22Rv1 (cell line): ENCODE measurements around the gene FGFR4.

Experiments used
- ZFX ChIP-seq: fragments of 450-650 bp; IDR thresholded peaks from 2 replicates; pipeline ENCODE4 v1.6.1; 2017; ENCODE audit warnings: antibody characterized with exemption, borderline replicate concordance
- TF ChIP-seq, protein P1 (sequence below): fragments of 450-650 bp; IDR thresholded peaks from 2 replicates; pipeline ENCODE4 v1.5.1; 2017; ENCODE audit warnings: mild to moderate bottlenecking

DNA sequence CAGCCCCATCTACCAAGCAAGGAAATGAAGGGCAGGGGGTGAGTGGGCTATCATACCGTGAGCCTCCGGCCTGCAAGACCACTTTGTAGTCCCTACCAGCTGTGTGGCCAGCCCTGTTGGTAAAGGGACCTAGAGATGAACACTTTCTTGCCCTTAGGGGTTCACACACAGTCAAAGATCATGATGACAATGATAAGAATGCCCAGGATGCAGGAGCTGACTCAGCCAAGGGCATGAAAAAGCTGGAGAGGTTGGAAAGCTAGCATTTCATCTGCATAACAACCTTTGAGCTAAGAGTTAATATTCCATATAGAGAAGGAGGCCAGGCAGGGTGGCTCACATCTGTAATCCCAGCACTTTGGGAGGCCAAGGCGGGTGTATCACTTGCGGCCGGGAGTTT lies 19.2 kb upstream of the FGFR4 start:
- TF ChIP-seq, protein P1, sequence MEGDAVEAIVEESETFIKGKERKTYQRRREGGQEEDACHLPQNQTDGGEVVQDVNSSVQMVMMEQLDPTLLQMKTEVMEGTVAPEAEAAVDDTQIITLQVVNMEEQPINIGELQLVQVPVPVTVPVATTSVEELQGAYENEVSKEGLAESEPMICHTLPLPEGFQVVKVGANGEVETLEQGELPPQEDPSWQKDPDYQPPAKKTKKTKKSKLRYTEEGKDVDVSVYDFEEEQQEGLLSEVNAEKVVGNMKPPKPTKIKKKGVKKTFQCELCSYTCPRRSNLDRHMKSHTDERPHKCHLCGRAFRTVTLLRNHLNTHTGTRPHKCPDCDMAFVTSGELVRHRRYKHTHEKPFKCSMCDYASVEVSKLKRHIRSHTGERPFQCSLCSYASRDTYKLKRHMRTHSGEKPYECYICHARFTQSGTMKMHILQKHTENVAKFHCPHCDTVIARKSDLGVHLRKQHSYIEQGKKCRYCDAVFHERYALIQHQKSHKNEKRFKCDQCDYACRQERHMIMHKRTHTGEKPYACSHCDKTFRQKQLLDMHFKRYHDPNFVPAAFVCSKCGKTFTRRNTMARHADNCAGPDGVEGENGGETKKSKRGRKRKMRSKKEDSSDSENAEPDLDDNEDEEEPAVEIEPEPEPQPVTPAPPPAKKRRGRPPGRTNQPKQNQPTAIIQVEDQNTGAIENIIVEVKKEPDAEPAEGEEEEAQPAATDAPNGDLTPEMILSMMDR: no peak
- no peak for TF ChIP-seq ZFX
